Loucy (cell line): ENCODE data around the gene TGFBR3.

Experiments used
- H2AFZ ChIP-seq: fragments of 200-600 bp; sonication (generic); 2 replicates; pipeline ENCODE4 v1.6.0; 2016; ENCODE audit warnings: antibody characterized with exemption, mild to moderate bottlenecking, low read length, moderate library complexity
- H3F3A ChIP-seq: fragments of 200-600 bp; 2 replicates; pipeline ENCODE4 v1.6.0; 2016; ENCODE audit warnings: antibody characterized with exemption, low read depth, mild to moderate bottlenecking
- H3K27me3 ChIP-seq: fragments of 200-600 bp; sonication (generic); 2 replicates; pipeline ENCODE4 v1.6.1; 2014; ENCODE audit warnings: low read length, mild to moderate bottlenecking; ENCODE audit not compliant: insufficient read depth, poor library complexity, severe bottlenecking
- H3K36me3 ChIP-seq: fragments of 200-600 bp; sonication (generic); 2 replicates; pipeline ENCODE4 v1.6.1; 2016; ENCODE audit warnings: low read length; ENCODE audit not compliant: insufficient read depth
- H3K4me1 ChIP-seq: fragments of 200-600 bp; sonication (generic); 2 replicates; pipeline ENCODE4 v1.5.1; 2014; ENCODE audit warnings: low read length, mild to moderate bottlenecking; ENCODE audit not compliant: insufficient read depth, poor library complexity, severe bottlenecking
- H3K4me2 ChIP-seq: fragments of 200-600 bp; sonication (generic); 2 replicates; pipeline ENCODE4 v1.6.0; 2014; ENCODE audit warnings: antibody characterized with exemption, low read length, low read depth, mild to moderate bottlenecking; ENCODE audit not compliant: poor library complexity, severe bottlenecking
- H3K4me3 ChIP-seq: fragments of 200-600 bp; sonication (generic); 2 replicates; pipeline ENCODE4 v1.5.1; 2014; ENCODE audit warnings: low read length, mild to moderate bottlenecking, mixed read lengths; ENCODE audit not compliant: poor library complexity, severe bottlenecking
- H3K79me2 ChIP-seq: fragments of 200-600 bp; sonication (generic); 2 replicates; pipeline ENCODE4 v1.6.1; 2014; ENCODE audit warnings: low read length; ENCODE audit not compliant: insufficient read depth
- H3K9ac ChIP-seq: fragments of 200-600 bp; sonication (generic); 2 replicates; pipeline ENCODE4 v1.6.0; 2014; ENCODE audit warnings: mild to moderate bottlenecking, low read depth, low read length, moderate library complexity; ENCODE audit not compliant: poor library complexity, severe bottlenecking
- H3K9me2 ChIP-seq: fragments of 200-600 bp; sonication (generic); replicated peaks from 2 replicates; pipeline ENCODE4 v1.6.1; 2016; ENCODE audit warnings: low read depth, low read length, mixed read lengths
- H3K9me3 ChIP-seq: fragments of 200-600 bp; sonication (generic); 2 replicates; pipeline ENCODE4 v1.6.1; 2014; ENCODE audit warnings: mild to moderate bottlenecking, antibody characterized with exemption, low read length, low read depth; ENCODE audit not compliant: insufficient read depth
- H4K20me1 ChIP-seq: fragments of 200-600 bp; sonication (generic); 2 replicates; pipeline ENCODE4 v1.6.0; 2014; ENCODE audit warnings: antibody characterized with exemption, low read length, mild to moderate bottlenecking; ENCODE audit not compliant: insufficient read depth, poor library complexity, severe bottlenecking
- EZH2phosphoT487 ChIP-seq: fragments of 200-600 bp; IDR thresholded peaks from 2 replicates; pipeline ENCODE4 v1.6.1; 2018; ENCODE audit warnings: antibody characterized with exemption, mild to moderate bottlenecking, moderate library complexity, borderline replicate concordance
- TF ChIP-seq, protein P1 (sequence below): fragments of 200-600 bp; sonication (generic); conservative IDR thresholded peaks from 2 replicates; pipeline ENCODE4 v1.5.1; 2014; ENCODE audit warnings: mild to moderate bottlenecking, antibody characterized with exemption, low read length

TGFBR3 gene

DNA sequence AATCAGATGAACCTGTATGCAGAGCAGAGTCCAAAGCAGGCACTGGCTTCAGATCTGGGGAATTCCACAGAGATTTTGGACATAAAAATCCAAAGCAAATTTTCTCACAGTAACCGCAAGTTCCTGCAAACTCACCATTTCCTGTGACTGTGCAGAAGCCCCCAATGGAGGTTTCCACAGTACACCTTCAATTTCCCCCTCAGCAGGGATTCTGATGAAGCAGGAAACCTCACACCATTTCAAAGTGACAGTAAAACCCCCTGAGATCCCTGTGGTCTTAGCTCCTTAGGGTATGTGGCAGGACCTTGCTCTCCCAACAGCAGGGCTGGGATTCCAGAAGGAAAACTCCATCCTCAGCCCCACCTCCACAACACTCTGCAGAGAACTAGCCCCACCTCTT, 6.0 kb upstream of the TGFBR3 start:
- Histone ChIP-seq H3K9ac (no peak overlapping the region), H2AFZ (no peak overlapping the region), H3K4me2 (peak overlapping the region; percentile 30), H3K36me3 (no peaks in the 10 kb centered on the region), H3K9me2 (no peaks in the 10 kb centered on the region), H3K79me2 (no peaks in the 10 kb centered on the region), H3K4me1 (peaks cover 20% of the 10 kb centered on the region), H4K20me1 (no peaks in the 10 kb centered on the region), H3K27me3 (peaks cover 1% of the 10 kb centered on the region), H3K9me3 (no peaks in the 10 kb centered on the region), H3F3A (no peaks in the 10 kb centered on the region), H3K4me3 (no peak overlapping the region)
- peak; percentile 14; the same call in 1 of the 2 replicates for TF ChIP-seq EZH2phosphoT487
- TF ChIP-seq, protein P1, sequence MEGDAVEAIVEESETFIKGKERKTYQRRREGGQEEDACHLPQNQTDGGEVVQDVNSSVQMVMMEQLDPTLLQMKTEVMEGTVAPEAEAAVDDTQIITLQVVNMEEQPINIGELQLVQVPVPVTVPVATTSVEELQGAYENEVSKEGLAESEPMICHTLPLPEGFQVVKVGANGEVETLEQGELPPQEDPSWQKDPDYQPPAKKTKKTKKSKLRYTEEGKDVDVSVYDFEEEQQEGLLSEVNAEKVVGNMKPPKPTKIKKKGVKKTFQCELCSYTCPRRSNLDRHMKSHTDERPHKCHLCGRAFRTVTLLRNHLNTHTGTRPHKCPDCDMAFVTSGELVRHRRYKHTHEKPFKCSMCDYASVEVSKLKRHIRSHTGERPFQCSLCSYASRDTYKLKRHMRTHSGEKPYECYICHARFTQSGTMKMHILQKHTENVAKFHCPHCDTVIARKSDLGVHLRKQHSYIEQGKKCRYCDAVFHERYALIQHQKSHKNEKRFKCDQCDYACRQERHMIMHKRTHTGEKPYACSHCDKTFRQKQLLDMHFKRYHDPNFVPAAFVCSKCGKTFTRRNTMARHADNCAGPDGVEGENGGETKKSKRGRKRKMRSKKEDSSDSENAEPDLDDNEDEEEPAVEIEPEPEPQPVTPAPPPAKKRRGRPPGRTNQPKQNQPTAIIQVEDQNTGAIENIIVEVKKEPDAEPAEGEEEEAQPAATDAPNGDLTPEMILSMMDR, result no peak

DNA sequence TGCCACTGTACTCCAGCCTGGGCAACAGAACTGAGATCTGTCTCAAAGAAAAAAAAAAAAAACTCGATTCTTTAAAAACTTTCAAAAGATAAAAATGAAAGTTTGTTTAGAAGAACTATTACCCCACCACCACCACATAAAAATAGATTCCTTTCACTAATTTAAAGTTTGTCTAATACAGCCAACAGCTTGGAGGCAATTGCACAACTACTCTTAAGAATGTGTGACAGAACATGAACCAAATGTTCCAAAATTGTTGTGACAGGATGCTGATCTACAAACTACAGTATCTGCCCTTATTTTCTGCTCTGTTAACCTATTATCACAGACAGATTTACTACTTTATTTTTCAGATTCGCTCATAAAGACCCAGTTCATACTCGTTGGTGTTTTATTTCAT, 5.5 kb upstream of the TGFBR3 start:
- Histone ChIP-seq H3F3A (no peaks in the 10 kb centered on the region), H3K9me3 (no peaks in the 10 kb centered on the region), H3K4me1 (peaks cover 21% of the 10 kb centered on the region), H3K27me3 (peaks cover 6% of the 10 kb centered on the region), H3K36me3 (no peaks in the 10 kb centered on the region), H2AFZ (no peak overlapping the region), H4K20me1 (no peaks in the 10 kb centered on the region), H3K9me2 (no peaks in the 10 kb centered on the region), H3K9ac (no peak overlapping the region), H3K4me2 (peak overlapping the region; percentile 30), H3K4me3 (no peak overlapping the region), H3K79me2 (no peaks in the 10 kb centered on the region)
- TF ChIP-seq, protein P1, result no peak
- TF ChIP-seq EZH2phosphoT487, result no peak

DNA sequence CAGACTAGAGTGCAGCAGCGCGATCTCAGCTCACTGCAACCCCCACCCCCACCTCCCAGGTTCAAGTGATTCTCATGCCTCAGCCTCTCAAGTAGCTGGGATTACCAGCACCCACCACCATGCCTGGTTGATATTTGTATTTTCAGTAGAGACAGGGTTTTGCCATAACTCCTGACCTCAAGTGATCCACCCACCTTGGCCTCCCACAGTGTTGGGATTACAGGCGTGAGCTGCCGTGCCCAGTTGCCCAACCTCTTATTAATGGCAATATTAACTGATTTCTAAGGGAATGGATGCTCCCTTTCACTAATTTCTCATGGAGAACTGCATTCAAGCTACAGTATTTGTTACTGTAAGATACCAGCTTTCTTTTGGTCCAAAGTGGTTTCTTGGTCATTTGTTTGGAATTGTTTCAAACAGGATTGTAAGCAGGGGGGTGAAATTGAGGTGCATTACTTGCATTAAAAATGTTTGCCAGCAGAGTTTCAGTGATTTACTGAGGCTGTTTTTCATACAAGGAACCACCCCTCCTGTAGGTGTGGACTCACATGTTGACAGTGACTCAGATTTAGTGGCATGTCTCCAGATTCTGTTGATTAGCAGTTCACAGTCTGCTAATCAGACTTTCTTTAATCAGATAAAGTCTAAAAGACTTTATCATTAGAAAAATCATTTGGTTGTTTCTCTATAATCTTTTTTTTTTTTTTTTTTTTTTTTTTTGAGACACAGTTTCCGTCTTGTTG, 3.9 kb upstream of the TGFBR3 start:
- Histone ChIP-seq H4K20me1 (no peaks in the 10 kb centered on the region), H3K4me1 (peaks cover 28% of the 10 kb centered on the region), H3F3A (no peaks in the 10 kb centered on the region), H3K9me3 (no peaks in the 10 kb centered on the region), H3K4me3 (no peak overlapping the region), H3K9ac (no peak overlapping the region), H3K36me3 (no peaks in the 10 kb centered on the region), H3K4me2 (no peak overlapping the region), H2AFZ (no peak overlapping the region), H3K79me2 (no peaks in the 10 kb centered on the region), H3K9me2 (no peaks in the 10 kb centered on the region), H3K27me3 (peaks cover 20% of the 10 kb centered on the region)
- TF ChIP-seq, protein P1, result no peak
- TF ChIP-seq EZH2phosphoT487, result no peak
